H9 (cell line): ENCODE data around the gene OLFM4. TPM values are rescaled to one million over a fixed set of nuclear protein-coding genes. Genes with fewer than 3 reads are reported as not detected.

Source experiments
- DNase-seq: peaks from one replicate; pipeline ENCODE4 v3.0.0-alpha.2; 2017
- H2AFZ ChIP-seq: one replicate; pipeline ENCODE4 v1.6.1; 2013; ENCODE audit warnings: mild to moderate bottlenecking, low read length, control low read depth, moderate library complexity
- H2AK5ac ChIP-seq: 2 replicates; pipeline ENCODE4 v1.6.1; 2013; ENCODE audit warnings: low read length, control low read depth, mixed read lengths; ENCODE audit not compliant: insufficient read length
- H2BK120ac ChIP-seq: one replicate; pipeline ENCODE4 v1.6.1; 2013; ENCODE audit warnings: low read depth, mild to moderate bottlenecking, low read length, control low read depth, inconsistent platforms; ENCODE audit not compliant: poor library complexity, severe bottlenecking
- H2BK12ac ChIP-seq: 2 replicates; pipeline ENCODE4 v1.6.1; 2013; ENCODE audit warnings: low read length, control low read depth, mixed read lengths, low read depth; ENCODE audit not compliant: insufficient read length
- H2BK15ac ChIP-seq: 2 replicates; pipeline ENCODE4 v1.6.1; 2013; ENCODE audit warnings: low read depth, low read length, control low read depth
- H2BK20ac ChIP-seq: one replicate; pipeline ENCODE4 v1.6.1; 2013; ENCODE audit warnings: low read depth, mild to moderate bottlenecking, low read length, control low read depth, inconsistent platforms; ENCODE audit not compliant: poor library complexity, severe bottlenecking
- H2BK5ac ChIP-seq: 2 replicates; pipeline ENCODE4 v1.6.1; 2013; ENCODE audit warnings: low read length, control low read depth, mixed read lengths; ENCODE audit not compliant: insufficient read length
- H3K14ac ChIP-seq: 2 replicates; pipeline ENCODE4 v1.6.1; 2013; ENCODE audit warnings: low read length, control low read depth; ENCODE audit not compliant: insufficient read depth
- H3K18ac ChIP-seq: 2 replicates; pipeline ENCODE4 v1.6.1; 2013; ENCODE audit warnings: low read depth, mild to moderate bottlenecking, mixed read lengths, low read length, control low read depth; ENCODE audit not compliant: insufficient read length
- H3K23ac ChIP-seq: 2 replicates; pipeline ENCODE4 v1.6.1; 2013; ENCODE audit warnings: low read length, control low read depth, mixed read lengths, low read depth; ENCODE audit not compliant: insufficient read length
- H3K23me2 ChIP-seq: 2 replicates; pipeline ENCODE4 v1.6.1; 2013; ENCODE audit warnings: low read depth, mild to moderate bottlenecking, mixed read lengths, low read length, control low read depth; ENCODE audit not compliant: insufficient read length, poor library complexity, severe bottlenecking
- H3K27ac ChIP-seq: 2 replicates; pipeline ENCODE4 v1.5.1; 2013; ENCODE audit warnings: low read length, control low read depth, mixed read lengths, low read depth; ENCODE audit not compliant: insufficient read length
- H3K27me3 ChIP-seq: 2 replicates; pipeline ENCODE4 v1.6.1; 2013; ENCODE audit warnings: low read length, control low read depth, inconsistent platforms; ENCODE audit not compliant: insufficient read depth
- H3K4ac ChIP-seq: 2 replicates; pipeline ENCODE4 v1.6.1; 2013; ENCODE audit warnings: low read depth, mild to moderate bottlenecking, control low read depth, inconsistent platforms, low read length, moderate library complexity
- H3K4me1 ChIP-seq: 2 replicates; pipeline ENCODE4 v1.6.1; 2013; ENCODE audit warnings: low read length, control low read depth, inconsistent platforms; ENCODE audit not compliant: insufficient read depth
- H3K4me2 ChIP-seq: 2 replicates; pipeline ENCODE4 v1.6.1; 2013; ENCODE audit warnings: low read length, control low read depth, mixed read lengths; ENCODE audit not compliant: insufficient read length, insufficient read depth
- H3K56ac ChIP-seq: 2 replicates; pipeline ENCODE4 v1.6.1; 2013; ENCODE audit warnings: low read depth, mild to moderate bottlenecking, mixed read lengths, low read length, control low read depth; ENCODE audit not compliant: insufficient read length
- H3K79me1 ChIP-seq: 2 replicates; pipeline ENCODE4 v1.6.1; 2013; ENCODE audit warnings: low read depth, mild to moderate bottlenecking, moderate library complexity, low read length, control low read depth, inconsistent platforms; ENCODE audit not compliant: insufficient read depth, poor library complexity, severe bottlenecking
- H3K79me2 ChIP-seq: 2 replicates; pipeline ENCODE4 v1.6.1; 2013; ENCODE audit warnings: low read length, control low read depth, inconsistent platforms; ENCODE audit not compliant: insufficient read depth
- H3K9ac ChIP-seq: 2 replicates; pipeline ENCODE4 v1.6.1; 2013; ENCODE audit warnings: low read length, control low read depth, mixed read lengths; ENCODE audit not compliant: insufficient read length; ENCODE audit errors: extremely low read depth
- H3K9me3 ChIP-seq: one replicate; pipeline ENCODE4 v1.6.1; 2013; ENCODE audit warnings: low read depth, low read length, inconsistent platforms; ENCODE audit not compliant: control insufficient read depth
- H3T11ph ChIP-seq: one replicate; pipeline ENCODE4 v1.6.1; 2013; ENCODE audit warnings: mild to moderate bottlenecking, low read length, control low read depth, inconsistent platforms
- H4K20me1 ChIP-seq: one replicate; pipeline ENCODE4 v1.6.1; 2013; ENCODE audit not compliant: control insufficient read depth, insufficient read length, insufficient read depth
- H4K5ac ChIP-seq: 2 replicates; pipeline ENCODE4 v1.6.1; 2013; ENCODE audit warnings: low read depth, mild to moderate bottlenecking, mixed read lengths, low read length, control low read depth; ENCODE audit not compliant: insufficient read length
- H4K8ac ChIP-seq: replicated peaks from 2 replicates; pipeline ENCODE4 v1.6.1; 2013; ENCODE audit warnings: low read length, control low read depth, mixed read lengths, low read depth; ENCODE audit not compliant: insufficient read length
- H4K91ac ChIP-seq: 2 replicates; pipeline ENCODE4 v1.6.1; 2013; ENCODE audit warnings: low read depth, mild to moderate bottlenecking, moderate library complexity, mixed read lengths, low read length, control low read depth; ENCODE audit not compliant: insufficient read length
- H3K27ac Mint-ChIP-seq, 3 experiments: 2 replicates in 2 of 3; 3 replicates in 1 of 3; pipeline ENCODE4 v1.8.0; 2020 to 2021; ENCODE audit warnings: mixed read lengths in 3 of 3, mild to moderate bottlenecking in 1 of 3, moderate library complexity in 1 of 3
- H3K27me3 Mint-ChIP-seq: 2 replicates; pipeline ENCODE4 v1.8.0; 2021; ENCODE audit warnings: low read depth, mild to moderate bottlenecking, moderate library complexity, mixed read lengths
- H3K36me3 Mint-ChIP-seq, 3 experiments: 2 replicates in 2 of 3; 3 replicates in 1 of 3; pipeline ENCODE4 v1.8.0; 2020 to 2021; ENCODE audit warnings: low read depth in 3 of 3, mixed read lengths in 3 of 3; ENCODE audit not compliant: insufficient read depth in 1 of 3
- H3K4me1 Mint-ChIP-seq, 2 experiments: 2 replicates each; pipeline ENCODE4 v1.8.0; 2020; ENCODE audit warnings: mixed read lengths in 2 of 2
- H3K4me3 Mint-ChIP-seq, 2 experiments: 2 replicates in 1 of 2; 3 replicates in 1 of 2; pipeline ENCODE4 v1.8.0; 2020 to 2021; ENCODE audit warnings: mild to moderate bottlenecking in 2 of 2, mixed read lengths in 2 of 2, moderate library complexity in 1 of 2
- H3K9me3 Mint-ChIP-seq, 2 experiments: 2 replicates in 1 of 2; 3 replicates in 1 of 2; pipeline ENCODE4 v1.8.0; 2020; ENCODE audit warnings: mild to moderate bottlenecking in 2 of 2, mixed read lengths in 2 of 2, moderate library complexity in 1 of 2
- CTCF ChIP-seq: fragments of 200-600 bp; sonication (generic); conservative IDR thresholded peaks from 3 replicates; pipeline ENCODE4 v1.8.0; 2021; ENCODE audit warnings: antibody characterized with exemption, mild to moderate bottlenecking
- WGBS: extraction: QIAGEN DNeasy Blood & Tissue Kit; methylation state at CpG from one replicate; pipeline ENCODE4 v1.1.7; 2013; ENCODE audit warnings: missing lambda C conversion rate, low lambda C conversion rate, mixed read lengths; ENCODE audit not compliant: insufficient read length; ENCODE audit errors: extremely low coverage; 5-methylcytosine and 5-hydroxymethylcytosine counted together
- total RNA-seq: library from RNA; stranded (reverse); gene quantifications from 2 replicates; pipeline ENCODE4 v1.2.1, GENCODE V29; 2021

OLFM4 gene
- total RNA-seq, 1 experiment from 2014 or later, result not detected

GRCh38 chr13:53048880-53049279 is 20.3 kb downstream of the OLFM4 start:
- no CpG with 5 or more reads among the region's 4 CpGs for WGBS
- Histone ChIP-seq H3K79me1 (no peaks in the 10 kb centered on the region), H2BK12ac (no peak overlapping the region), H3K56ac (no peak overlapping the region), H4K91ac (no peak overlapping the region), H3K79me2 (no peaks in the 10 kb centered on the region), H3K27ac (no peak overlapping the region), H2AFZ (no peak overlapping the region), H3K27me3 (no peaks in the 10 kb centered on the region), H3K4me1 (no peaks in the 10 kb centered on the region), H4K8ac (no peak overlapping the region), H2BK20ac (no peak overlapping the region), H3K4me2 (no peak overlapping the region), H4K5ac (no peak overlapping the region), H2BK120ac (no peak overlapping the region), H3K4ac (no peak overlapping the region), H2AK5ac (no peak overlapping the region), H3K14ac (no peak overlapping the region), H2BK15ac (no peak overlapping the region), H3K23ac (no peak overlapping the region), H2BK5ac (no peak overlapping the region), H3K9me3 (no peaks in the 10 kb centered on the region), H3K23me2 (no peaks in the 10 kb centered on the region), H3K18ac (no peak overlapping the region), H3T11ph (no peak overlapping the region), H4K20me1 (no peaks in the 10 kb centered on the region), H3K9ac (no peak overlapping the region)
- H3K27me3 Mint-ChIP-seq, result no peaks in the 10 kb centered on the region; the same call in 1 of the 2 replicates
- DNase-seq, result no peak
- no peaks in the 10 kb centered on the region for H3K9me3 Mint-ChIP-seq
- no peaks in the 10 kb centered on the region for H3K36me3 Mint-ChIP-seq
- no peak for TF ChIP-seq CTCF
- H3K4me1 Mint-ChIP-seq, result peaks cover 7 to 12% of the 10 kb centered on the region in 2 experiments
- H3K27ac Mint-ChIP-seq, result no peak overlapping the region
- no peak overlapping the region for H3K4me3 Mint-ChIP-seq
